NCI-H2107 treated with DMSO at 0.1 percent for 48 hours (cell line): ENCODE measurements around the gene NUCB2.
"Not testable (repeated sequence)": the region's sequence is repeated elsewhere in the genome, so short reads cannot be mapped to it uniquely, and the experiment has no call there.

Experiments
- DNase-seq: peaks from one replicate; lab custom pipeline; 2025; ENCODE audit not compliant: unreplicated experiment; lab: John Stamatoyannopoulos, UW

Gene NUCB2

GRCh38 chr11:17276236-17277023 lies at the start of gene NUCB2:
Gene NUCB2, plus strand, starts transcription at chr11:17276739. Its CDS starts 18,585 bp downstream, at chr11:17295324.
- peak; percentile 82 for DNase-seq

GRCh38 chr11:17228186-17228925 lies 48.2 kb upstream of the NUCB2 start:
- DNase-seq: not testable (repeated sequence)

GRCh38 chr11:17229481-17230152 lies 46.9 kb upstream of the NUCB2 start:
- DNase-seq: no peak

- DNase-seq: no peak
Observed at GRCh38 chr11:17230867-17231851, 45.4 kb upstream of the NUCB2 start.

- no peak for DNase-seq
Observed at GRCh38 chr11:17233101-17233500, 43.4 kb upstream of the NUCB2 start.

- DNase-seq: no peak
Observed at GRCh38 chr11:17238377-17238776, 38.2 kb upstream of the NUCB2 start.

GRCh38 chr11:17239927-17240326 lies 36.6 kb upstream of the NUCB2 start:
- DNase-seq: not testable (repeated sequence)

GRCh38 chr11:17240780-17241179 lies 35.8 kb upstream of the NUCB2 start:
- DNase-seq: no peak

- DNase-seq: not testable (repeated sequence)
Observed at GRCh38 chr11:17242954-17243353, 33.6 kb upstream of the NUCB2 start.

- DNase-seq: no peak
Observed at GRCh38 chr11:17244046-17244445, 32.5 kb upstream of the NUCB2 start.

- DNase-seq: no peak
Observed at GRCh38 chr11:17250561-17251350, 25.8 kb upstream of the NUCB2 start.

GRCh38 chr11:17252704-17253103 lies 23.8 kb upstream of the NUCB2 start:
- no peak for DNase-seq

- DNase-seq: no peak
Observed at GRCh38 chr11:17256512-17256911, 20.0 kb upstream of the NUCB2 start.

GRCh38 chr11:17257196-17257595 lies 19.3 kb upstream of the NUCB2 start:
- DNase-seq: no peak

- DNase-seq: no peak
Observed at GRCh38 chr11:17258670-17259069, 17.9 kb upstream of the NUCB2 start.

- no peak for DNase-seq
Observed at GRCh38 chr11:17259519-17259918, 17.0 kb upstream of the NUCB2 start.

GRCh38 chr11:17260020-17260419 lies 16.5 kb upstream of the NUCB2 start:
- no peak for DNase-seq

GRCh38 chr11:17263769-17264168 lies 12.8 kb upstream of the NUCB2 start:
- DNase-seq: no peak

GRCh38 chr11:17266781-17267180 lies 9.8 kb upstream of the NUCB2 start:
- DNase-seq: no peak

- DNase-seq: no peak
Observed at GRCh38 chr11:17267576-17267975, 9.0 kb upstream of the NUCB2 start.
